ENCODE measurements around the gene LRP1B.

Gene LRP1B

GRCh38 chr2:141943918-141944317 lies 186.9 kb downstream of the LRP1B start:
- no peak for DNase-seq

- DNase-seq: no peak
These were observed 188.6 kb downstream of the LRP1B start for GRCh38 chr2:141942006-141942789.

DNA sequence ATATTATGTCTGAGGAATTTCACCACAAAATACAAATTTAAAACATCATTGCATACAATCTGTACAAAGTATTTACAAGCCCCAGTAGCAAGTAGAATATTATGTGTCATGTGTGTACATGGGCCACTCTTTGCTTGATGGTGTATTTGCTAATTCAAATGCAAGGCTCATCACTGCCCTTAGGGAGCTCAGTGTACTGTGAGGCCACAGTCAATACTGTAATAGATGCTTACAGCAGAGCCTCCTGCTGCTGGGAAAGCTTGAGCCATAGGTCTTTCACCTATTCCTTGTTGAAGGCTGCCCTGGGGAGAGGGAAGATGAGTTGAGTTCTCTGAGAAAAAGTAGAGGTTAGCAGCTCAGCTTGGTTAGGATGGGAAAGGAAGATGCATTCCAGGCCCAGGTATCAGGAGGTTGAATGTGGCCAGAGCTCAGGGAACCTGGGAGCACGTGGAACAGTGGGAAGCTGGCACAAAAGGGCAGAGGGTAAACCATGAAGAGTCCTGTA lies 189.6 kb downstream of the LRP1B start:
- DNase-seq: no peak

- no peak for DNase-seq
These were observed 190.1 kb downstream of the LRP1B start for GRCh38 chr2:141940709-141941108.

DNA sequence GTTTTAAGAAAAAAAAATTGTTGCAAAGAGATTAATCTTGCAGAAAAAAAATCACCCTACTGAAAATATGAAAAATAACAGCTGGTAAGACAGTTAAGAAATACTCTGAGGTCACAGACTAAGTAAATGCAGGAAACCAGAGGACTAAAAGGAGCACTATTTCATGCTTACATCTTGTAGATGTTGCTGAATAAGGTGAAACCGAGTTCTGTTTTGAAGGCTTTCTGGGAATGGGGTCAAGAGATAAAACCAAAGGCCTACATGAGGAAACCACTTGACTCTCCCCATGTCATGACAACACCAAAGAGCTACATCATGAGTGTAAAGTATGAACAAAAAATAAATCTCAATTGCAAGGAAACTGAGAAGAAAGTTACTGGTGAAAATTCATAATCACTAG lies 197.6 kb downstream of the LRP1B start:
- DNase-seq: no peak

DNA sequence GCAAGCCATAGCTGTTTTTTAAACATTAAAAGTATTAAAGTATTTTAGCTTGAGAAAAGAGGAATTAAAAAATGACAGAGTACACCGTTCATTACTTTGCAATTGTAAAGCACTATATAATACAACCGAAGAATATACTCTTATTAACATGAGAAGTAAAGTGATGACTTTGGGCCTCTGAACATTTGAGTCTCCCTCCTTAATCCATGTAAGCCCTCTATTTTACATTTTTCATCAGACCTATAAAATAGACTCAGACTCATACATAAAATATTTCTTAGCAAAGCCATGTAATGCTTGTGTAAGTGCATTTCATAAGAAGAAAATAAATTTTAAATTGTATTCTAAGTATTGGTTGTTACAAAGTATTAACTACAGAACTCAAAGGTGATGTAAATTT lies 198.6 kb downstream of the LRP1B start:
- no peak for DNase-seq

GRCh38 chr2:141931797-141932196 lies 199.0 kb downstream of the LRP1B start:
- DNase-seq: no peak

- DNase-seq: no peak
These were observed 200.0 kb downstream of the LRP1B start for GRCh38 chr2:141930803-141931202.

- no peak for DNase-seq
These were observed 201.2 kb downstream of the LRP1B start for GRCh38 chr2:141929331-141930252.

DNA sequence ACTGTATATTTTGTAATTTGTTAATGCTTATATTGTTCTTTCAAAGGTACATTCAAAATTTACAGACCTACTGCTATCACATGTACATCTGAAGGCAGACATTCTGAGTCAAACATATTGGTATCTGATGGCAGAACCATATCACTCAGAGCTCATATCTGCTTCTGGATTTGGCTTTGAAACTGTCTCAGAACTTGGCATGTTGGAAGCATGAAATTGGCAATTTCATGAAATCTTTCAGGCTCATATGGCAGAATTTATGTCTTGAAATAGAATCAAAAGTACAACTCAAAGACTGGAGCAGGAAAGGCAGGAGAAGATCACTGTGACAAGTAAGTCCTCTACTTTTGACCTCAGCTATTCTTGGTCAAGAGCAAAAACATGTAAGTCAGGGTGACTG lies 202.3 kb downstream of the LRP1B start:
- no peak for DNase-seq

DNA sequence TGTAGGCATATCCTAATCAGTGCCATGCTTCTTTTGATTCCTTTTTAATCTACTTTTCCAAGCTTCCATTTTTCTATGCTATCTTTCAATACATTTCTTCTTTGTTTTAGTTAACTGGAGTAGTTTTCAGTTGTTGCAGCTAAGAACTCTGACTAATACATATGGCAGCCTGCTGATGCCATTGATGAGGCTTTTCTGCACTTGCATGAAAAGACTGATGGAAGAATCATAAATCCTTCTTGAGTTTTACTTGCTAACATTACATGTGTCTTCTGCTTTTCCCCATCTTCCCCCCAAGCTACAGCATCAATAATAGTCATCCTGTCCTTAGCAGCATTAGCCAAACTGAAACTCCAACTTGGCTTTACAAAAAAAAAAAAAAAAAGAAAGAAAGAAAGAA lies 203.3 kb downstream of the LRP1B start:
- no peak for DNase-seq

GRCh38 chr2:141925511-141925910 lies 205.3 kb downstream of the LRP1B start:
- DNase-seq: no peak

GRCh38 chr2:141923657-141924056 lies 207.2 kb downstream of the LRP1B start:
- no peak for DNase-seq

DNA sequence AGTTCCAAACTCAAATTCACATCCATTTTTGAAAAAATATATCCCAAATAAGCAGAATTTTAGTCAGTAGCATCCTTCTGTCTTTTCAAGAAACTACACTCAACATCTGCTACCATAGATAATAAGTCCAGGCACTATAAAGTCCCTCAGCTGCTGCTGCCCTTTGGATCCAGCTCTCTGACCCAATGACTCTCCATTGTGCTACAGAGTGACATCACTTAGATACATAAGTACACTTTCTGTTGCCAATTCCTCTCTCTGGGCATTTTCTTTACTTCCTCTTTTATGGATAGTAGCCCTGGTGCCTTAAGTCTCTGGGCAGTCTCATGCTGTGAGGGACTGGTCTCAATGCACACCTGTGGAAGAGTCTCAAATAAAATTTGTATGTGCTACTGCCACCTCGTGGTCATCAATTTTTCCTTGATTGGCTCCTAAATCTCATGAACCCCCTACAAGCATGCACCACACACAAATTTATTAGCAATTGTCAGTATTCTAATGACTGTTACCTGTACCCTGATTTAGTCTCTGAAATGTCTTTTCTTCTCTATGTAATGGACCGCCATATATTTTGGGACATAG lies 219.2 kb downstream of the LRP1B start:
- DNase-seq: peak; percentile 3 to 6

- DNase-seq: no peak
These were observed 224.1 kb downstream of the LRP1B start for GRCh38 chr2:141906678-141907077.

- no peak for DNase-seq
These were observed 230.0 kb downstream of the LRP1B start for GRCh38 chr2:141900826-141901225.

- DNase-seq: no peak
These were observed 231.1 kb downstream of the LRP1B start for GRCh38 chr2:141899740-141900139.

GRCh38 chr2:141889788-141890187 lies 241.0 kb downstream of the LRP1B start:
- no peak for DNase-seq

GRCh38 chr2:141888987-141889555 lies 241.7 kb downstream of the LRP1B start:
- no peak for DNase-seq

- no peak for DNase-seq
These were observed 243.5 kb downstream of the LRP1B start for GRCh38 chr2:141887363-141887762.

- DNase-seq: no peak
These were observed 252.8 kb downstream of the LRP1B start for GRCh38 chr2:141878016-141878415.

- no peak for DNase-seq
These were observed 258.7 kb downstream of the LRP1B start for GRCh38 chr2:141871913-141872634.
